Measurements from ENCODE around the gene UST.

The UST gene, protein sequence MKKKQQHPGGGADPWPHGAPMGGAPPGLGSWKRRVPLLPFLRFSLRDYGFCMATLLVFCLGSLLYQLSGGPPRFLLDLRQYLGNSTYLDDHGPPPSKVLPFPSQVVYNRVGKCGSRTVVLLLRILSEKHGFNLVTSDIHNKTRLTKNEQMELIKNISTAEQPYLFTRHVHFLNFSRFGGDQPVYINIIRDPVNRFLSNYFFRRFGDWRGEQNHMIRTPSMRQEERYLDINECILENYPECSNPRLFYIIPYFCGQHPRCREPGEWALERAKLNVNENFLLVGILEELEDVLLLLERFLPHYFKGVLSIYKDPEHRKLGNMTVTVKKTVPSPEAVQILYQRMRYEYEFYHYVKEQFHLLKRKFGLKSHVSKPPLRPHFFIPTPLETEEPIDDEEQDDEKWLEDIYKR

DNA sequence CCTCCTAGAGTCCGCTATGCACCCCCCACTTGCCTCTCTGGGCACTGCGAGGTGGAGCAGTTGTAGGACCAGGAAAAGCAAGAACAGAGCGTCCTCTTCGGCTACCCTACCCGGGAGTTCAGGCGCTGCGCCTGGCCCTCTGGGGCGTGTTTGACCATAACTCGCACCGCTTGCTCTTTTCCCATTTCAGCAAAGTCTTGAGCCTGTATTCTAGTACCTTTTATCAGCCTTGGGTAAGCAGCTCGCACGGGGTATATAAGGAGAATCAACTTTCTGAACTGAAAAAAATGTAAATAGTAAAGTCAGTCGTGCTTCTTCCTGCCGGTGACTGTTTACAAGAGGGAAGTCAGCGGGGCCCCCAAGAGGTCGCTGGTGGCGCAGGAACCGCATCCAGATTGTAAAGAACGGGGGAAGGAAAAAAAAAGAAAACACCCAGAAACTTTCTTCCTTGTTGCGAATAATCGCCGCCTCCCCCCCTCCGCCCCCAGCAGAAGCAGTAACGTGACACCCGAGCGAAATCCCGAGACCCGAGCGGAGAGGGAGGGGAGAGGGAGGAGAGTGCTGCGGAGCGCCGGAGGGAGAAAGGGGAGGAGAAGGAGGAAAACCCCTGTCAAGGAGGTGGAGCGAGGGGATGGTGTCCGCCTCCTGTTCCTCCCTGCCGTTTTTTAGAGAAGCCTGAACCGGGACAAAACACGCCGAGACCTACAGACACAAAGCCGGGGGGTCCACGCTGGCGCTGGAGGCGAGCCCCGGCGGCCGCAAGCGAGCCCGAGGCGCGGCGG is at the start of gene UST:
Gene UST, plus strand, starts transcription at position 668 of the 782 bp plus-strand sequence. CDS start 401 bp downstream, outside the sequence.
- DNase-seq: peak; percentile 42

DNA sequence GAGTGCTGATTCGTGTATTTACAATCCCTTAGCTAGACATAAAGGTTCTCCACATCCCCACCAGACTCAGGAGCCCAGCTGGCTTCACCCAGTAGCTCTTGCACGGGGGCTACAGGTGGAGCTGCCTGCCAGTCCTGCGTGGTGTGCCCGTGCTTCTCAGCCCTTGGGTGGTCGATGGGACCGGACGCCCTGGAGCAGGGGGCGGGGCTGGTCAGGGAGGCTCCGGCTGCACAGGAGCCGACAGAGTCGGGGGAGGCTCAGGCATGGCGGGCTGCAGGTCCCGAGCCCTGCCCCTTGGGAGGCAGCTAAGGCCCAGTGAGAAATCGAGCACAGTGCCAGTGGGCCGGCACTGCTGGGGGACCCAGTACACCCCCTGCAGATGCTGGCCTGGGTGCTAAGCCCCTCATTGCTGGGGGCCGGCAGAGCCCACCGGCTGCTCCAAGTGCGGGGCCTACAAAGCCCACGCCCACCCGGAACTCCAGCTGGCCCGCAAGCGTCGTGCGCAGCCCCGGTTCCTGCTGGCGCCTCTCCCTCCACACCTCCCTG is 48.9 kb upstream of the UST start:
- no peak for DNase-seq

GRCh38 chr6:148698671-148699180 is 48.1 kb upstream of the UST start:
- DNase-seq: no peak

DNA sequence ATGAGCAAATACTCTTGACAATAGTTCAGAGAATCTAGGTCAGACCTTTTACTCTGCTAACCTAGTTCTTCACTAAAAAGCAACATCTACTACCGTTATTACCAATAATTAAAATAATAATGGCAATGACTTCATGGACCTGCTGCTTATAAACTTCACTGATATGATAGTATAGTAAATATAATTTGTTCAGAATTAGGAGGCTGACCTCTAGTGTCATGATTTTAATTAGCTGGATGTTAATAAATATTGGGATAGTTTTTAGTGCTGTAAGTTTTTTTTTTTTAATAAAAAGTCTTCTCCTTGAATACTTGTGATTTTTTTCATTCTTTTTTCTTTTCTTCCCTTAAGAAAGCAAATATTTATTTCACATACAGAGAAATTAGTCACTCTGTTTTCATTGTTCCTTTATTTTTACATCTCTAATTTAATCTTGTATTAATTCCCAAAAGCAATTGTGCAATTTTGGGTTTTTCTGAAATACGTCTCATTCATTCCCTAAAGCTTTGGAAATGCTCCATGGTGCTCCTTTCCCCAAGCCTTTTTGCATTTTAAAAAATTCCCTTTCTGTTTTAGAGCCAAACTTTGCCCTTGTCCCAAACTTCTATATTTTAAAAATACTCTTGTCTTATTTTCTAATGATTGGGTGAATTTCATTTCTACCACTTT is 46.6 kb upstream of the UST start:
- no peak for DNase-seq

GRCh38 chr6:148700741-148701311 is 46.0 kb upstream of the UST start:
- no peak for DNase-seq

DNA sequence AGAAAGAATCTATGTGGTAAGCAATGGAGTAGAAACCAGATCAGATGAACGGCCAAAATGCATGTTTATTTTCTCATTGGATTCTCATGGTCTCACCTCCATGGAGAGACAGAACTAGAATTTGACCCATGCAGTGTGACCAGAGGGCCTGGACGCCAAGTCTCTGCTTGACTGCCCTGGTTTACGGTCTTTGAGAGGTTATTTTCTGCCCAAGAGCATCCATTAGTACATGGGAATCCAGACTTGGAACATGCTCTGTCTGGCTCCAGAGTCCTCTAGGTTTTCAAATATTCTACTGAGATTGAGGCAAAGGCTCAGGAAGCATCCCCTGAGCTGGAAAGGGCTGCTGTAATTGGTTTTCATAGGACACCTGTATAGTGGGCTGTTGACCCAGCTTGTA is 45.5 kb upstream of the UST start:
- DNase-seq: no peak

GRCh38 chr6:148703900-148704299 is 42.9 kb upstream of the UST start:
- DNase-seq: no peak

DNA sequence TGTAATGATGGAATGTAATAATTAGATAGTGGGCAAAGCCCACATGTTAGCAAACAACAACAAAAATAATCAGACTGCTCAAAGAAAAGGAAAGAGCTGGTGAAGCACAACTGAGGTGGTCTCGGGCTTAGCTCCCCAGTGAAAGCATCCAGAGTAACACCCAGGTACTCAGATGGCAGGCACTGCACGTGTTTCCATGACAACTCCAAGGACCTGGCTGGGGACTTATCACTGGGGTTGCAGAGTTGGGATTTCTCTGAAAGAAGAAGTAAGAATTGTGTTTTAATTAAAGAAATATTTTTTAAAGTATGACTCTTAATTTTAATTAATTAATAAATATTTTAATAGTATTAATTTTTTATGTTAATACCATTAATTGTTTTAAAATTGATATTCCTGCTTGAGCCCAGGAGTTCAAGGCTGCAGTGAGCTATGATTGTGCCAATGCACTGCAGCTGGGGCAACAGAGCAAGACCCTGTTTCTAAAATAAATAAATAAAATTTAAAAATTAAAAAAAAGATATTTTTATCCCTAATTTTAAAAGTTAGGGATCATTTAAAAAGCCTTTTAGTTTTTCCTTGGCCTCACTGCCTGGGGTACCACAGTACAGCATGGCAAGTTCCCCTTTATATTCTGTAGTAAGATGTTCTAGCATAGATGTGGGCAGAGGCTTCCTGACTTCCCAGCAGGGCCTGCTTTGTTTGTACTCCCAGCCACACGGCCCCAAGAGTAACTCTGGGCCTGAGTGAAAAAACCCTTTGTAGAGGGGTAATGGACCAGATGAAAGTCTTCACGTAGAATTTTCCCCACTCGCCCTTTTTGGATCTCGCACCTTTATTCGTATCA is 42.2 kb upstream of the UST start:
- no peak for DNase-seq

GRCh38 chr6:148708707-148709106 is 38.1 kb upstream of the UST start:
- DNase-seq: no peak

DNA sequence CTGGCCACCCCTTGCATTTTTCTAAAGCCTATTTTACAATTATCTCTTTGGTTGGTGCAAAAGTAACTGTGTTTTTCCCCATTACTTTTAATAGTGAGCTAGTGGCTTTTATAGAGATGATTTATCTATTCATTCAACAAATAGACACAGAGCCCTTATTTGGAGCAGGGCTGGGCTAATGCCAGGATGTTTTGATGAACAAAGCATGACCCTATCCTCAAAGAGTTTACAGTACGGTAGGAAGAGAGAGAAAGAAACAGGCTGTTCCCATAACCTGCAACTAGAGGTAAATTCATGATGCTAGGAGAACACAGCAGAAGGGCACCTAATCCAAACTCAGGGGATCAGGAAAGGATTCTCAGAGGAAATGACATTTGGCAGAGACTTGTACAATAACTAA is 37.3 kb upstream of the UST start:
- DNase-seq: no peak

DNA sequence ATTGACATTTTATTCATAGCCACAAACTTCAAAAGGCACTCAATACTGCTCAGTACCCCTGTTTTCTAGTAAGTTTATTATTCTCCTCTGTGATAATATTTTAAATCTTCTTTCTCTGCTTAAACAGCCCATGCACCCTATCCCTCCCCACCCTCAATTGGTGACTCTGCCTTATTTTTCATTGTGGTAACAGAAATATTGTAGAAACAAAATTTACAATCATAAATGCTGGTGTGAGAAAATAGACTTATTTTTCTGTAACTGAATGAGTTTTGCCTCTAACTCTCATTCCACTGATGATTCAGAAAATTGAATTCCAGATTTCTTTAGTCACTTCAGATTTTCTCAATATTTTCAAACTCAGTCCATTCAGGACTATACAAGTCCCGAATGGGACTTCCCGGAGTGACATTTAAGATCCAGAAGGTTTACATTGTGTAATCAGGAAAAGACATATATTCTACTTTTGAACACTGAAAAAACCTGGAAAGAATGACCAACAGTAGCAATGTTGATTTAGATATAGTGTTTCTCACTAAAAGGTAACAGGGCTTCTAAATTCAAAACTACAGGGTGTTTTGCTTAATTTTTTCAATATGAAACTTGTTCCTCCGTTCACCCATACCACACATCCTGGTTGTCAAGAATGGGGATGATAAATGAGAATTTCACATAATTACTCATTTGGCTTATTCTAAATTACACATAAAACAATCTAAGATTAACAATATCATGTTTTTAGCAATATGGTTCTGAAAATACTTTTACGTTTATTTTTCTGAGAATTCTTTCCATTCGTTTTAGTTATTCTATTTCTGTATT is 34.8 kb upstream of the UST start:
- no peak for DNase-seq

DNA sequence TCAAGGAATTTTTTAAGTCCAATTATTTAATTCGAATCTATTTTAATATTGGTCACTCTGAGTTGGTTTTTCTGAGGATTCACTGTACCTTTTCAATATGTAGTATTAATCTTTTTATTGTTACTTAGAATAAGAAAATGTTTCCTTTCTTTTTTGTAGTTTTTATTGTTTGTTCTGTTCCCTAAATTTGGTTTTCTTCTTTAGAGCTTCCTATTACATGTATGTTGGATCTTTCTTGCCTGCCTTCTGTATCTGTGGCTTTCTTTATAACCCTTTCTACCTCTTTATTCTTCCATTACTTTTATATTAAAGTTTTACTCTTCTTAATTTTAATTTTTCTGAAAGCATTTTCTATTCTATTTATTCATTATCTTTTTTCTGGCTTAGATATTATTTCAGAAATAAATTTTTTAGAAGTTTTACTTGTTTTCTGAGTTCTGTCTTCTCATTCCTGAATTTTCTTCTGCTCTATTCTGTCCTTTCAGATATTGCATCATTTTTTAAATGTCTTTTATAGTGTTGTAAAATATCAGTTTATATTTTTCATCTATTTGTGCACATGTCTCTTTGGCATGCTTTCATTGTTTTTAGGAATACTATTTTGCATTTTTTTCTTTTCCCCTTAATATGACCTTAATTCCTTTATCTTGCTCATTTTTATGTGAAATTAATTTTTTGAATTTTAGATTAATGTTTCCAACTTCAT is 33.6 kb upstream of the UST start:
- no peak for DNase-seq

DNA sequence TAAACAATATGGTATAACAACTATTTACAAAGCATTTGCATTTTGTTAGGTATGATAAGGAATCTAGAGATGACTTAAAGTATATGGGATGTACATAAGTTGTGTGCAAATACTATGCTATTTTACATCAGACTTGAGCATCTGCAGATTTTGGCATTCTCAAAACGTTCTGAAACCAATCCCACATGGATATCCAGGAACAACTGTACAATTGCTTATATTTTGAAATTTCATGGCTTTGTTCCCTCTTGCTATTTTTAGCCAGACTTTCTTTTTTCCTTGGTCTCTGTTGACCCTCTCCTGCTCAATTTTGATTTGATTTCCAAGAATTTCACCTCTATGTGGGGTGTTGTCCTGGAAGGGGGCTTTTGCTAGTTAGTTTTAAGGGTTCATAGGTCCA is 32.9 kb upstream of the UST start:
- no peak for DNase-seq

DNA sequence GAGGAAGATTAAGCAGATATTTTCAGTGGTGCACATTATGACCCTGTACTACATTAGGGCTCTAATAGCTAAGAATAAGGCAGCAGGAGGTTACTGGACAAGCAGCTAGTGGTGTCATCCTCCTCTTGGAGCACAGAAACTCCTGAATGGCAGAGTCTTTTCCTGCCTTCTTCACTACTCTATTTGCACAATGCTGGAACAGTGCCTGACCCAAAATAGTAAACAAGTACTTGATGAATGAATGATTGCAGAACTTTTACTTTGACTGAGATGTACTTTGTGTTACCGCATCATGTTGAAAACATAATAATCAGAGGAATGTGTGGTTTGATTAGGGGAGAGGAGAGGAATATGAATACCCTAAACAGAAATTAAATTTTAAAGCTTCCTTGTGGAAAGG is 30.0 kb upstream of the UST start:
- DNase-seq: no peak

GRCh38 chr6:148720406-148720805 is 26.4 kb upstream of the UST start:
- no peak for DNase-seq

GRCh38 chr6:148720897-148721296 is 25.9 kb upstream of the UST start:
- no peak for DNase-seq

- DNase-seq: no peak
These were observed 23.3 kb upstream of the UST start for GRCh38 chr6:148723484-148723883.

DNA sequence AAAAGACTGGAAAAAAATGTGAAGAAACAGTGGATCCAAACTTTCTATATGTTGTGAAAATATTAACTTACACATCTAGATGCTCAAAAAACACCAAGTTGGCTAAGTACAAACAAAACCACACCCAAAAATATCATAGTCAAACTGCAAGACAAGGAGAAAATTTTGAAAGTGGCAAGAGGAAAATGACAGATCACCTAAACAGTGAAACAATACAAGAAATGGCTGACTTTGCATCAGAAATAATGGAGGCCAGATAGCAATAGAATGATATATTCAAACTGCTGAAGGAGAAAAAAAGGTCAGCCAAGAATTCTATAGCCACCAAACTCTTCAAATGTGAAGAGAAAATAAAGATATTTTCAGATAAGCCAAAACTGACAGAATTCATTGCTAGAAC is 22.4 kb upstream of the UST start:
- DNase-seq: no peak

- no peak for DNase-seq
These were observed 19.7 kb upstream of the UST start for GRCh38 chr6:148727104-148727503.

- no peak for DNase-seq
These were observed 10.8 kb upstream of the UST start for GRCh38 chr6:148735989-148736388.

Measured in activated CD4-positive, alpha-beta T cell treated with anti-CD3 and anti-CD28 coated beads for 1 hour (primary cell).